SHP77 (cell line): Measurements from ENCODE around the gene TUFT1.

Source experiments
- DNase-seq, 2 experiments: peaks; one replicate each; lab custom pipeline; 2025; lab: John Stamatoyannopoulos, UW

TUFT1 gene

GRCh38 chr1:151537112-151537511 is 3.0 kb upstream of the TUFT1 start:
- no peak for DNase-seq

DNA sequence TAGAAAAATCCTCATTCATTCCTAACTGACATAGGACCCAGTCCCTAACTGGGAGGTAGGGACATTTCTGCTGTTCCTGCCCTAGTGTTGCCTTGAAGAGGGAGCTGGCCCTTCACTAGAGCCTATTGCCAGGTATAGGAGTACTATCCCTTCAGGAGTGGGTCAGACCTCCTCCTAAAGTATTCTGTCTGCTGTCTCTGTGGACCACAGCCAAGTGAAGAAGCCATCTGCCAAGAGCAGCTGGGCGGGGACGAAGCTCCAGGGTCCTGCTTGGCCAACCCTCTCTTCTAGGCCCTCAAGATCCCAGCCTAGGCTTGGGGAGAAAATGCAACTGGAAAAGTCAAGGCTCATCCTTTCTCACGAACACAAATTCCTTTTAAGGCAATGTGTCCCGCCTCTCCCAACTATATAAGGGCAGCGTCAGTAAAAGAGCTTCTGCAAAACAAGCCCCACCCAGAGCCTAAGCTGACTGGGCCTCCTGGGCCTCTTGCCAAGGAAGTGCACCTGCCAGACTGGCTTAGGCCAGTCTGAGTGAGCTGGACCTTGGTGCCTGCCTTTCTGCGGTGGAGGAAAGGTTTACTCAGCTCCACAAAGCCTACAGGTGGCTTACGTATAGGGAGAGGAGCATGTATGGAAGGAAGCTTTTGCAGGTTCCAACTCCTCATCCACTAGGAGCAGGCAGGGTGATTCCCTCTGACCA is 638 bp upstream of the TUFT1 start:
- DNase-seq: peak; percentile 99

DNA sequence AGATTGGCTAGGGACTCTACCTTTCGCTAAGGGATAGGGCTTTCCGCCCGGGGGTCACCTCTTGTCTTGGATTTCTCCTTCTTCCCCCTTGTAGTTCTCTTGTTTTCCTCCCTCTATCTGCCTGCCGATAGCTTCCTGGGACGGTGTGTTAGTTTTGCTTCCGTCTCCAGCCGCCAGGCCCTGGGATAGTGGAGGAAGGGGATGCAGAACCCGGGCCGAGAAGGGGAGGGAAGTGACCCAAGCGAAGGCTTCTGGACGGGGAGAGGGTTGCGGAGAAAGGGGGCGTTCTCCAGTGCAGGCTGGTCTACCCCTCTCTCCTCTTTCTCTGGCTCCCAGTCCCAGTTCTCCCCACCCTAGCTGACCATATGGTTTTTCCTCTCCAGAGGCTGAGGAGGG is 871 bp downstream of the TUFT1 start:
- peak; percentile 40 to 54 for DNase-seq

DNA sequence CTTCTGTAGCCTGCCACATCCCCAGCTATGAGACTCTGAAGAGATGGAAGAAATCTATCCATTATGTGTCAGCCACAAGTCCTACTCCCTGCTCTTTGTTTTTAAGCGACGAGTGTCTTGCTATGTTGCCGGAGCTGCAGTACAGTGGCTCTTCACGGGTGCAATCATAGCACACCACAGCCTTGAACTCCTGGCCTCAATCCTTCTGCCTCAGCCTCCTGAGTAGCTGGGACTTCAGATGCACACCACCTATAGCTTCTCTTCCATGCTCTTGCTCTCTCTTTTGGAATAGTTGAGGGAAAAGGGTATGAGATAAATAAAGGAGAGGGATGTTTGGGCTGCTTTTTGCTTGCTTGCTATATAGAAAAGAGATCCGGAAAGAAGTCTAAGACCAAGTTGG is 1.6 kb downstream of the TUFT1 start:
- no peak for DNase-seq

- DNase-seq: peak; percentile 50 to 60
Observed at GRCh38 chr1:151542710-151543129, 2.6 kb downstream of the TUFT1 start.

DNA sequence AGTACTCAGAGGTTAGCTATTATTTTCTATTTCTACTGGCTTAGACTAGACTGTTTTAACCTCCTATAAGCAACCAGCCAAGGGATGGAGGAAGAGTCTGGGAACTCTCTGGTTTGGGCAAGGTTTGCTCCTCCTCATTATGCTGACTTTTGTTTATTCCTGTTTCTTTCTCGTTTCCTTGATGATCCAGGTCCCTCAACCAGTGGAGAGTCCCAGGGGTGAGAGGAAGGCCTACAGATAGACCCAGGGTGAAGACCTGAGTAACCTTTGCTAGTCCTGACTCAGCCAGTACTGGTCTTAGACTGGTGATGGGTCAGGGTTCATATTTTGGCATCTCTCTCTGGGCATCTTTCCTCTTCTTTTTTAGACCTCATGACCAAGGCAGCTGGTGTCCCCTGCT is 5.4 kb downstream of the TUFT1 start:
- DNase-seq: no peak

GRCh38 chr1:151546011-151546925 is 6.2 kb downstream of the TUFT1 start:
- no peak for DNase-seq

DNA sequence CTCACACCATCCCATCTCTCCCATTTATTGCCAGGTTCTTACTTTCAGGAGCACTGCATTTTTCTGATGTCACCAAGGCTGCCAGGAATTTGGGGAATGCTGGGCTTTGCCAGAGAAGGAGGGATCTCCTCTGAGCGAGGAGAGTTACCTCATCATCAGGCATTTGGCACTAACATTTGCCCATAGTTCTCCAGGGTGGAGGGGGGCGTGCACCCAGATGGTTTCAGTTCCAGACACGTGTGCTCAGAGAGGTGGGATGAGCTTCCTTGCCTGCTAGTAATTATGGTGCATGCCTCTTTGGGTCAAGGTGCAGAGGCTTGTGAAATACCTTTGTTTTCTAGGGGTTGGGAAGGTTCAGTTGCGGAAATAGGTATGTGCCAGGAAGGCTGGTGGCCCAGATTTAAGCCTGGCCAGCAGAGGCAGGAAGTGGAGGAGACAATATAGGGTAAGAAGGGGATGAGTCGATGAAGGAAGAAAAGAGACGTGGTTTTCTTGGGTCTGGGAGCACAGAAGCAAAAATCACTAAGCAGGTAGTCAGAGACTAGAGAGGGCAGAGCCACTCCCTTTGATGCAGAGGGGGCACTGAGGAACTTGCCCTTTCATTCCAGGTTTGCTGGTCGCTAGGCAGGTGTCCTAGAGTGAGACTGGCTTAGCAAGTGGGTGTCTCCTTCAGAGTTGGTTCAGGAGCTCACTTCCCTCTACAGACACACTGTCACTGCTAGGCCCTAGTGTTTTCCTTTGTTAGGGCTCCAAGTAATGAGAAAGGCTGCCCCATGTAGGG is 7.2 kb downstream of the TUFT1 start:
- no peak for DNase-seq

GRCh38 chr1:151547900-151548230 is 7.8 kb downstream of the TUFT1 start:
- DNase-seq: no peak

DNA sequence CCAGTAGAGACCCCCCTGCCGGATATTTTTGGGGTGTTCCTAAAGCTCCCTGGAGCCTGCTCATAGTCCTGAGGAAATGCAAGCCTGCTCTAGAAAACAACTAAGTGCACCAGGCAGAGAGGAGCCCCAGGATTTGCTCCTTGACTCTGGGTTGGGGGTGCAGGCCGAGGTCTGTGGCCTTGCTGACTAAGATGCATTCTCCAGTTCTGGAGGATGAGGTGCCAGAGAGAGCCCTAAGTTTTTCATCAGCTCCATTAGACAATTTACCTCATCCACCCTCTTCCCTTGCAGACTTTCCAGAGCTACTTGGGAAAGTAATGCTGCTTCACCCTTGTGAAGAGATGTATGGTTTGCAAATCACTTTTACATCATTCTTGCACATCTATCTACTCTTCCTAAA is 9.1 kb downstream of the TUFT1 start:
- DNase-seq: no peak

GRCh38 chr1:151553659-151554058 is 13.6 kb downstream of the TUFT1 start:
- DNase-seq: no peak

GRCh38 chr1:151556052-151556451 is 15.9 kb downstream of the TUFT1 start:
- DNase-seq: no peak

DNA sequence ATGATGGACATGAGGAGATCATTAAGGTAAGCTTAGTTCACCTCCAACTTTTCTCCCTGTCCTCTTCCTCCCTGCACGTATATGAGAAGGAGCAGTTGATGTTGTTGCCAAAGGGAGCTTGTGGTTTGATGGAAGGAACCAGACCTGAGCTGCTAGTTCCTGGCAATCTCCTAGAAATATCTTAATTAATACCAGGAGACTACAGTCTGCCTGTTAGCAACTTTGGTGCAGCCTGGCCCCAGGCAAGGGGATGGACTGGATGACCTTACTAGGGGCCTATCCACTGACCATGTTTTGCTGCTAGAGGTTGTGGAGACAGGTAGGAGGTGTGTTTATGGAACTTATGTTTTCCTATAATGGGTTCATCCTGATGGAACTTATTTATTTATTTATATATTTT is 22.6 kb downstream of the TUFT1 start:
- no peak for DNase-seq

DNA sequence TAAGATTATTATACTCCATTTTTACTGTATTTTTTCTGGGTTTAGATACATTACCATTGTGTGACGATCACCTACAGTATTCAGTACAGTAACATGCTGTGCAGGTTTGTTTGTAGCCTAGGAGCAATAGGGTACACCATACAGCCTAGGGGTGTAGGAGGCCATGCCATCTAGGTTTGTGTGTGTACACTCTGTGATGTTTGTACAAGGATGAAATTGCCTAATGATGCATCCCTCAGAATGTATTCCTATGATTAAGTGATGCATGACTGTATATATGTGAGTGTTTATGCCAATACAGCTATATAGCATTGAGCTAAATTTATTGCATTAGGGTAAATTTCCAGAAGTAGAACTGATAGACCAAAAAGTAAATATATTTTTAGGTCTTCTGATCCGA is 23.3 kb downstream of the TUFT1 start:
- DNase-seq: no peak

GRCh38 chr1:151565502-151566189 is 25.5 kb downstream of the TUFT1 start:
- DNase-seq: no peak

DNA sequence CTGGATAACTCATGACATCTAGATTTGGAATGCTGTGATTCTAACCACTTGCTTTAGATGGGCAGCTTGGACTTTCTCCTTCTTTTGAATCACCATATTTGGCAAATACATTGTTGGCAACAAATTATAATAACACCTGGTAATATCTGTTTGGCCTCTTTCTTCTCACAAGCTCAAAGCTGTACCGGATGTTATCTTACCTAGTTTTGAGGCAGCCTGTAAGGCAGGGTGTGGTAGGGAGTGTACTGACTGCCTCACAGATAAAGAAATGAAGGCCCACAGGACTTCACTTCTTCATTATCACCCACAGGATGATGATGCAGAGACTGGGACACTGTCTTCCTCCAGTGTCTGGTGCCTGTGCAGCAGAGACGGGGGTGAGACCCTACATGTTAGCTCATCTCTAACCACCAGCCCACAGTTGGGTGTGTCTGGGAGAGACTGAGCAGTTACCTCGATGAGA is 28.5 kb downstream of the TUFT1 start:
- DNase-seq: no peak

GRCh38 chr1:151570819-151571218 is 30.7 kb downstream of the TUFT1 start:
- peak in 1 of 2 experiments; percentile 58 for DNase-seq

GRCh38 chr1:151574575-151575529 is 34.7 kb downstream of the TUFT1 start:
- no peak for DNase-seq

DNA sequence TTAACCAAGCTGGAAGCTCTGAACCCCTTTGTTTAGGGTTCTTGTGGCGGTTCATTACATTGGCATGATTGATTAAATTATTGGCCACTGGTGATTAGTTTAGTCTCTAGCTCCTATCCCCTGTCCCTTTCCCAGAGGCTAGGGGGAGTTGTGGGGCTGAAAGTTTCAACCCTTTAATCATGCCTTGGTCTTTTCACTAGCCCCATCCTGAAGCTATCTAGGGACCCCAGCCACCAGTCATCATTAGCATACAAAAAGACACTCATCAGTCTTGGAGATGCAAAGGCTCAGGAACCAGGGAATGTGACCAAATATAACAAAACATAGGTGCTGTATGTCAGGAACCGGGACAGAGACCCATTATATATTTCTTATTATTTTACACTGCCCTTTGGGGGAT is 37.1 kb downstream of the TUFT1 start:
- DNase-seq: no peak

GRCh38 chr1:151578941-151579340 is 38.8 kb downstream of the TUFT1 start:
- DNase-seq: no peak
